GM19351 (cell line): ENCODE data around the gene SLC43A1.

Experiments
- ATAC-seq: cut with Tn5 transposase; IDR thresholded peaks from one replicate; pipeline ENCODE4 v1.9.1; 2021; ENCODE audit warnings: mild to moderate bottlenecking, moderate library complexity; ENCODE audit not compliant: unreplicated experiment

The SLC43A1 gene

DNA sequence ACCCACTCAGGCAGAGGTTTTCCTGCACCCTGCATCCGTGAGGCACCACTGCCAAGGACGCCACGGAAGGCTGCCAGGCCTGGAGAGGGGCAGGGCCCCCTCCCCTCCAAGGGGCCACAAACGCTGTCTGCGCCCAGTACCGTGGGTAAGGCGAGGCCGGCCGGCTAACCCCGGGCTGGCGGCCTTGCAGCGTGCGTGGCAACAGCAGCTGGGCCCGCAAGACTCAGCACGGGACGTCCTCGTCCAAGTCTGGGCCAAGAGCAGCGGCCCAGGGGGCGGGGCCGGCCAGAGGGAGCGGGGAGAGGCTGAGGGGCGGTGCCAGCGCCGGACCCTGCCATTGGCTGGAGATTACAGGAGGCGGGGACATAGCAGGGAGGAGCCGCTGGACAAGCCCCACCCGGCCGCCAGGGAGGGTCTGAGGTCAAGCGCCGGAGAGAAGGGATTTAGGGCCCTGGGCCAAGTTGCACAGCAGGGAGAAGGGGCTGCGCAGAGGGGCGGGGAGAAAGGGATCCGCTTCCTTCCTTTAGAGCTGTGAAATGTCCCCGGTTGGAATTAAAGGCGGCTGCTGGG, 16.0 kb downstream of the SLC43A1 start:
- ATAC-seq, result peak; percentile 59

DNA sequence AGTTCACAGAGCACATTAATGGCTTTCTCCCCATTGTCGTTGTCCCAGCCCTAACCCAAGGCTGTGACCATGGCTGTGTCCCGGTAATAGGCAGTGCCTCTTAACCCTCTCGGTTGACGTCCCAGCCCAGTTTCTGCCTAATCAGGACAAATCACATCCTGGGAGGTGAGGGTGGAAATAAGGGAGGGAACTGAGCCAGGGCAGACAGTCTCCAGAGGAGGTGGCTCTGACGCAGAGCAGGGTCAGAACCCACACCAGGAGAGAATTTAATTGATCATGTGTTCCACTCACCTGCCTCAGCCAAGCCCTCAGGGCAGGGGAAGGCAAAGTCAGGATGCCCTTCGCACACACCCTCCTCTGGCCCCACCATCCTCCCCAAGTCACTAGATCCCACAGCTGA, 17.0 kb downstream of the SLC43A1 start:
- ATAC-seq, result no peak

- no peak for ATAC-seq
Observed at GRCh38 chr11:57497303-57498247, 17.9 kb downstream of the SLC43A1 start.

- ATAC-seq, result no peak
Observed at GRCh38 chr11:57496109-57496820, 19.2 kb downstream of the SLC43A1 start.

DNA sequence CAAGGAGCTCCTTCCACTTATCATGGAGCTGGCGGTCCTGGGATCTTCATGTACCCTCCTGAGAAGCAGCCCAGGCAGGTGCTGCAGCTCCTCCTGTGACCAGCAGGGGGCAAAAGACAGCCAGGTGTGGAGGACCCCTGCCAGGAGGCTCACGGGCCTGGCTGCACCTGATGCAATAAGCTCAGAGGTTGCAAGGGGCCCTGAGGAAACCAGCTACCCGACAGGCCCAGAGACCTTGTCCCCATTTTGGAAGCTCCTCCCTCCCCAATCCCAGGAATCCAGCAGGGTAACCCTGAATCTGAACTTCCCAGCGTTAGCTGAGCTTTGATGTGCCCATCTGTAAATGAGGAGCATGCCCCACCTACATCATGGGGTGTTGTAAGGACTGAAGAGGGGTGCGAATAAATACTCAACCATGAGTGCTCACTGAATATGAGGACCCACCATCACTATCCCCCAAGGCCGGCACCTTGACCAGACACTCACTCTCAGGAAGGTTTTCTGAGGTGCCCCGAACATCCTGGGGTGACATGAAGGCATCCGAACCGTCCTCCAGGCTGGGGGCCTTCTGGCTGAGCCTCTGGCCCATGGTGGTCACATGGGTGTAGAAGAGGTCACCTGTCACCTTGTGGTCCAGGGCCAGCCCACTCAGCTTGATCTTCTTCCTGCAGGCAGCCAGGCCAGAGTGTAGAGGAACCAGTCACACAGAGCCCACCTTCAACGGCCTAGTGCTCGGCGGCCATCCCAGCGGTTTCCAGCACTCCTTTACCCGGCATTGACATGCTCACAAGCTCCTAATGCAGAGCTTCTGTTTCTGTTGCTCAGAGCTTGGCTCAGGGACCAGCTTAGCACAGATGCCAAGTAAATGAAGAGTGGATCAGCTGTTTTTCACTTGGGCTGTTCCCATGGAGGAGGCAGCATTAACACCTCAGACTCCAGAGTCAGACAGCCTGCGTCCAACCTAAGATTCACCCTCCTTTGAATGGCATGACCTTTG, 21.7 kb downstream of the SLC43A1 start:
- ATAC-seq, result peak; percentile 88

- peak; percentile 53 for ATAC-seq
Observed at GRCh38 chr11:57491371-57492061, 24.0 kb downstream of the SLC43A1 start.

- ATAC-seq, result no peak
Observed at GRCh38 chr11:57490456-57491248, 24.9 kb downstream of the SLC43A1 start.

DNA sequence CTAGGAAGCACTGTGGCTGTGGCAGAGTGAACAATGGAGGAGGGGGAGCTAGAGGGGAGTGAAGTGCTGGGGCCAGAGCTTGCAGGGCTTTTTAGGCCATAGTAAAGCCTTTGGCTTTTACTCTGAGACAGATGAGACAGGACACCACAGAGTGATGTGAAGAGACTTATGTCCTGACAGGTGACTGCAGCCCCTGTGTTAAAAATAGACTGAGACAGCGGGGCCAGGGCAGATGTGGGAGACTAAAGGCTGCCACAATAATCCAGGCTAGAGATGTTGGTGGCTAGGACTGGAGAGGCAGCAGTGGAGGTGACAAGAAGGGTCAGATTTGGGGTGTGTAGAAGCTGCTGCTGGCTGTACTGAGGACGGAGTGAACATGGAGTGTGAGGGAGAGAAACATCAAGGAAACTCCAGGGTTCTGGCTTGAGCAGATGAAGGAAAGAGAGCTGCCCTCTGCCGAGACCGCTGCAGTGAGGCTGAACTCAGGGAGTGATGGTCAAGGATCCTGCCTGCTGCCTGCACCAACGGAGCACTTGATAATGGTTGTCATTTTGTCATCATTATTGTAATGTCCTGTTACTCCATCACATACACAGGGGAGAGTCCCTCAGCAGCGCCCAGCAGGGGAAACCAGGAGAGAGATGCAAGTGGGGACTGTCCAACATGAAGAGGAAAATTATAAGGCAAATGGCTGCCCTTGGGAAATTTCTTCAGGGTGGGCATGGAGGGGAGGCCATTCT, 27.4 kb downstream of the SLC43A1 start:
- ATAC-seq, result no peak

DNA sequence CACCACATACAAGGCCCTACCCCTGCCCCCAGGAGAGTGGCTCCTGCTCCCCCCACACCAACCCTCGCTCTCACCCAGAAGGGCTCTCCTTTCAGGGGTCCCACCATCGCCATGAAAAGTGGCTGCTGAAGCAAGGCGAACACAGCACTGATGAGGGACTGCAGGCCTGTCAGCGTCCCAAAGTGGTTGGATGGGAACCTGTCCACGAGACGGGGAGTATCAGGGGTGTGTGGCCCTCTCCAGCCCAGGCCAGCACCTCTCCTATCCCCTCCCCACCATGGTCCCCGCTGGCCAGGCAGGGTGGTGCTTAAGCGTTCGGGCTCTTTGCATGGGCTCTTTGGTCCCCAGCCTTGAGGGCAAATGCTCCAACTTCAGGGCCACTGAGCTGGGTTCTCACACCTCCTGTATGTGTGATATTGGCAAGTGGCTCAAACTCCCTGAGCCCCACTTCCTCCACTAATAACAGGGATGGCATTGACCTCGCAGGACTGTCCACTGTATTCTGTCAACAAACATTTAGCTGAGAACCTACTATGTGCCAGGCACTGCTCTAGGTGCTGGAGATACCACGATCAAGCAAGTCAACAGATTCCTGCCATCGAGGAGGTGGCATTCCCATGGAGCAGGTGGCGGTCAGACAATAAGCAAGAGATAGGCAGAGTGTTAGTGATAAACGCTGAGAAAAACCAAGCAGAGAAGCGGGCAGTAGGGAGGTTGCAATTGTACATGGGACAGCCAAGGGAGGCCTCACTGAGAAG, 28.3 kb downstream of the SLC43A1 start:
- no peak for ATAC-seq

GRCh38 chr11:57485217-57485990, 30.1 kb downstream of the SLC43A1 start:
- ATAC-seq, result no peak

DNA sequence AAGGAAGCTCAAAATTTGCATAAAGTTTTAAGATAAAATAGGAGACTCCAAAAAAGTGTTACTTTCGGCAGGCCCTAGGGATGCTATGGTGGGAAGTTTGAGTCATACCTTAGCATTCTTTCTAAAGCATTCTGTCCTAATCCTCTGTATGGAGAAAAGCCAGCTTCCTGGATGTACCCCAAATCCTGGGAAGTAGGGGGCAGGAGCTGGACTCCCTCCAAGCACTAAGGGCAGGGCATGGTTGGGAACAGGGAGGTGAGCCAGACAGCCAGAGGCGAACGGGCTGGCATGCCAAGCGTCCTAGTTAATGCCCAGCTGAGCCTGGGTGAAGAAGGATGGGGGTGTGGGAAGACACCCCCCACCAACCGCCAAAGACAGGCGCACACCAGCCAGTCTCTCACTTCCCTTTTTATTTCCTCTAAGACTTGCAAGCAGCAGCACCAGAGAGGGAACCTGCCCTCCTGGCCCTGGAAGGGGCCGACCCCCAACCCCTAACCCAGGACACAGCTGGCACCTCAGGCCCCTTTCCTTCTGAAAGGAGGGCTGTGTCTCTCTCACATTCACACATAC, 31.3 kb downstream of the SLC43A1 start:
- ATAC-seq, result peak; percentile 57

GRCh38 chr11:57483562-57483918, 32.0 kb downstream of the SLC43A1 start:
- no peak for ATAC-seq

- peak; percentile 45 for ATAC-seq
Observed at GRCh38 chr11:57482782-57483561, 32.5 kb downstream of the SLC43A1 start.

DNA sequence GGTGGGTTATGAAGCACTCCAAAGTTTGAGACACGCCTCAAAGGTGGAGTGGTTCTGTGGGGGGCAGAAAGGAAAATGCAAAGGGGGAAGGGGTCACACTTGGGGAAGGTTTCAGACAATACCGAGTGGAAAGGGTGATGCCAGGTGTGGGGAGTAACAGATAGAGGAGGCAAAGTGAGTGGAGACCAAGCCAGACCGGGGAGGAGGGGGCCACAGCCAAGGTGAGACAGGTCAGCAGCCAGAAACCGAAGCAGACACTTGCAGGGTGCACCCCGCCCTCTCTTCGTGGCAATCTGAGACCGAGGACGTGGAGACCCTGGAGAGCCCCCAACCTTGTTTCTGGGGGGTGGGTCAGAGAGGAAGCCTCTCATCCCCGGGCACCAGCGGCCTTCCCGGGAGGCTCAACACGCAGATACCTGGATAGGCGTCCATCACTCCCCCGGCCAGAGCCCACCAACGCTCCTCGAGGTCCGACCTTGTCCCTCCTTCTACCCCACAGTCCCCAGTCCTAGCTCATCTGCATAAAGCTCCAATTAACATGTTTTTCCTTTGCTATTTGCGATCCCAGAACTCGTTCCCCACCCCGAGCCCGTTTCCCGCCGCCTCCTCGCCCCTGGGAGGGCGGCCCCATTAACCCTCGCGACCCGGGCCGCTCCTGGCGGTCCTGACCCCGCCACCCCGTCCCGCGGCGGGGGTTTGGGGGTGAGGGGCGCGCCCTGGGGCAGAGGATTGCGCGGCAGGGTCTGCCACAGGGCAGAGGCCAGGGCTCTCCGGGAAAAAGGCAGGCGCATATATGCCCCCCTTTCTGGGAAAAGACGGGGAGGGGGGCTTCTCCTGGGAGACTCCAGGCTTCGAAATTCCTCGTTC, 33.4 kb downstream of the SLC43A1 start:
- ATAC-seq, result no peak

DNA sequence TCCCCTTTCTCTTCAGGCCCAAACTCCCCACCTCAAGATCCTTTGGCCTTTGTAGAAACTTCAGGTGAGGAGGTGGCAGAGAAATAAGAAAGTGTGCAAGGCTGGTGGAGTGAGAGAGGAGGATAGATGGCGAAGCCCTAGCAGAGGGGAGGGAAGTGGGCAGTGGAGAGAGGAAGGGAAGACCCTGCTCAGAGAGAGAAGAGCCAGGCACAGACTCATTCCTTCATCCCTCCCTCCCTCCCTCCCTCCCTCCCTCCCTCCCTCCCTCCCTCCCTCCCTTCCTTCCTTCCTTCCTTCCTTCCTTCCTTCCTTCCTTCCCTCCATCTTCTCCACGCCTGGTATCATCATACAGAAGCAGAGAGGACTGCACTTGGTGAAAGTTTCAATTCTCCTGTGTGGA, 34.2 kb downstream of the SLC43A1 start:
- ATAC-seq, result no peak
